ENCODE data around the gene COL4A3.
"Not testable (repeated sequence)": the region's sequence is repeated elsewhere in the genome, so short reads cannot be mapped to it uniquely, and the experiment has no call there.

GRCh38 chr2:227225641-227226040, 61.2 kb downstream of the COL4A3 start:
- TF ChIP-seq, protein P1, sequence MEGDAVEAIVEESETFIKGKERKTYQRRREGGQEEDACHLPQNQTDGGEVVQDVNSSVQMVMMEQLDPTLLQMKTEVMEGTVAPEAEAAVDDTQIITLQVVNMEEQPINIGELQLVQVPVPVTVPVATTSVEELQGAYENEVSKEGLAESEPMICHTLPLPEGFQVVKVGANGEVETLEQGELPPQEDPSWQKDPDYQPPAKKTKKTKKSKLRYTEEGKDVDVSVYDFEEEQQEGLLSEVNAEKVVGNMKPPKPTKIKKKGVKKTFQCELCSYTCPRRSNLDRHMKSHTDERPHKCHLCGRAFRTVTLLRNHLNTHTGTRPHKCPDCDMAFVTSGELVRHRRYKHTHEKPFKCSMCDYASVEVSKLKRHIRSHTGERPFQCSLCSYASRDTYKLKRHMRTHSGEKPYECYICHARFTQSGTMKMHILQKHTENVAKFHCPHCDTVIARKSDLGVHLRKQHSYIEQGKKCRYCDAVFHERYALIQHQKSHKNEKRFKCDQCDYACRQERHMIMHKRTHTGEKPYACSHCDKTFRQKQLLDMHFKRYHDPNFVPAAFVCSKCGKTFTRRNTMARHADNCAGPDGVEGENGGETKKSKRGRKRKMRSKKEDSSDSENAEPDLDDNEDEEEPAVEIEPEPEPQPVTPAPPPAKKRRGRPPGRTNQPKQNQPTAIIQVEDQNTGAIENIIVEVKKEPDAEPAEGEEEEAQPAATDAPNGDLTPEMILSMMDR (IDR thresholded peaks at IDR 0.05; ENCODE audit: low read length) = not testable (repeated sequence)
- TF ChIP-seq EZH2 (IDR thresholded peaks at IDR 0.05; ENCODE audit: borderline replicate concordance, low read length) = not testable (repeated sequence)

Measured in OCI-LY1 (cell line).